K562 (cell line): Measurements from ENCODE around the gene PIGL. TPM values are rescaled to one million over a fixed set of nuclear protein-coding genes. Genes with fewer than 3 reads are reported as not detected.

Experiments used
- ATAC-seq: fragments of 200-7000 bp; cut with Tn5 transposase; 3 replicates; pipeline ENCODE4 v1.9.1; 2020; ENCODE audit warnings: moderate library complexity
- BruUV-seq: library from RNA; stranded (reverse); fragments of 400-500 nt; replicated peaks from 2 replicates; lab custom pipeline; 2021; lab: Mats Ljungman, UMichigan
- CTCF ChIA-PET: fragments of 300-600 bp; formaldehyde crosslinking; extraction: SDS; loops from one replicate; lab custom pipeline; 2021; ENCODE audit warnings: low intra/inter-chr PET ratio; lab: Yijun Ruan, JAX
- POLR2A ChIA-PET: fragments of 300-600, 350-650 bp; sonication (Branson Sonifier 250); formaldehyde crosslinking; extraction: SDS; loops from one replicate; lab custom pipeline; 2021; ENCODE audit warnings: antibody characterized with exemption, inconsistent platforms; lab: Yijun Ruan, JAX
- DNase-seq, 4 experiments: peaks; one replicate each; pipeline versions ENCODE4 v3.0.0 to v3.0.0-alpha.2; 2011 to 2018; ENCODE audit warnings: low spot score in 3 of 4, mixed read lengths in 3 of 4; ENCODE audit errors: extremely low read depth in 1 of 4
- FAIRE-seq: peaks from 2 replicates; lab custom pipeline; 2011; peaks lifted over from hg19 to GRCh38; lab: Jason Lieb, UNC
- H2AFZ ChIP-seq: 2 replicates; pipeline ENCODE4 v1.6.0; 2011; ENCODE audit warnings: low read depth, low read length, control low read depth, inconsistent platforms
- H3K27ac ChIP-seq: fragments of 200-600 bp; 3 replicates; pipeline ENCODE4 v1.8.0; 2011; ENCODE audit warnings: low read depth, mild to moderate bottlenecking, control low read depth, inconsistent platforms, low read length, moderate library complexity, mixed read lengths; ENCODE audit errors: extremely low read depth
- H3K27me3 ChIP-seq, 2 experiments: fragments of 300-600 bp in 1 of 2; 2 replicates in 1 of 2; 3 replicates in 1 of 2; pipeline versions ENCODE4 v1.6.0 to v1.8.0; 2011; ENCODE audit warnings: inconsistent platforms in 2 of 2, low read length in 2 of 2, mild to moderate bottlenecking in 1 of 2, mixed read lengths in 1 of 2, moderate library complexity in 1 of 2; ENCODE audit not compliant: control insufficient read depth in 2 of 2, insufficient read depth in 2 of 2
- H3K36me3 ChIP-seq: fragments of 300-600 bp; 3 replicates; pipeline ENCODE4 v1.8.0; 2011; ENCODE audit warnings: mild to moderate bottlenecking, low read length, inconsistent platforms; ENCODE audit not compliant: control insufficient read depth, insufficient read depth
- H3K4me1 ChIP-seq, 2 experiments: fragments of 200-600 bp in 1 of 2; replicated peaks in 1 of 2; 2 replicates in 1 of 2; 3 replicates in 1 of 2; pipeline versions ENCODE4 v1.5.1 to v1.8.0; 2011; ENCODE audit warnings: inconsistent platforms in 2 of 2, low read length in 2 of 2, mild to moderate bottlenecking in 1 of 2, mixed read lengths in 1 of 2, moderate library complexity in 1 of 2; ENCODE audit not compliant: control insufficient read depth in 2 of 2, insufficient read depth in 2 of 2
- H3K4me2 ChIP-seq: 2 replicates; pipeline ENCODE4 v1.6.1; 2011; ENCODE audit warnings: low read length, control low read depth, inconsistent platforms, mixed read lengths; ENCODE audit not compliant: insufficient read depth
- H3K4me3 ChIP-seq: fragments of 200-600 bp; sonication (generic), shearing (Covaris generic); 2 replicates; pipeline ENCODE4 v1.5.1; 2016; ENCODE audit warnings: control low read depth, inconsistent platforms
- H3K79me2 ChIP-seq: fragments of 200-600 bp; 3 replicates; pipeline ENCODE4 v1.8.0; 2011; ENCODE audit warnings: low read length, inconsistent platforms; ENCODE audit not compliant: control insufficient read depth, insufficient read depth
- H3K9ac ChIP-seq, 2 experiments: 2 replicates each; pipeline versions ENCODE4 v1.6.0 to v1.6.1; 2011; ENCODE audit warnings: low read depth in 2 of 2, low read length in 2 of 2, control low read depth in 1 of 2, inconsistent platforms in 1 of 2, mild to moderate bottlenecking in 1 of 2, mixed read lengths in 1 of 2; ENCODE audit not compliant: insufficient read depth in 1 of 2
- H3K9me1 ChIP-seq: one replicate; pipeline ENCODE4 v1.6.0; 2011; ENCODE audit warnings: inconsistent platforms, mild to moderate bottlenecking, low read length, moderate library complexity; ENCODE audit not compliant: control insufficient read depth, insufficient read depth
- H3K9me3 ChIP-seq: replicated peaks from 2 replicates; pipeline ENCODE4 v1.5.1; 2011; ENCODE audit warnings: low read depth, low read length, inconsistent platforms; ENCODE audit not compliant: control insufficient read depth, insufficient read depth
- H4K20me1 ChIP-seq: replicated peaks from 2 replicates; pipeline ENCODE4 v1.6.1; 2011; ENCODE audit warnings: low read length, inconsistent platforms, mixed read lengths; ENCODE audit not compliant: control insufficient read depth, insufficient read depth
- DACH1 ChIP-seq: fragments of 450-650 bp; IDR thresholded peaks from 2 replicates; pipeline ENCODE4 v1.6.1; 2018; ENCODE audit not compliant: partially characterized antibody
- DIDO1 ChIP-seq: fragments of 450-650 bp; IDR thresholded peaks from 2 replicates; pipeline ENCODE4 v1.6.1; 2016; ENCODE audit warnings: low read depth, missing biosample characterization, missing genetic modification characterization
- FOXM1 ChIP-seq, 2 experiments: fragments of 450-650 bp in 1 of 2; sonication (generic) in 1 of 2; formaldehyde crosslinking in 1 of 2; IDR thresholded peaks; 2 replicates each; pipeline versions ENCODE4 v1.6.1 to v1.9.0; 2017 to 2022; ENCODE audit warnings: low read depth in 2 of 2, mild to moderate bottlenecking in 2 of 2, missing genetic modification reagents in 1 of 2, moderate library complexity in 1 of 2
- HOXB6 ChIP-seq: fragments of 250-450 bp; sonication (Bioruptor Pico); IDR thresholded peaks from 2 replicates; pipeline ENCODE4 v1.5.1; 2022; ENCODE audit warnings: mild to moderate bottlenecking, borderline replicate concordance
- MCM2 ChIP-seq: fragments of 450-650 bp; IDR thresholded peaks from 2 replicates; pipeline ENCODE4 v1.6.1; 2017; ENCODE audit warnings: low read depth, mild to moderate bottlenecking
- NR2F6 ChIP-seq: fragments of 450-650 bp; formaldehyde crosslinking; IDR thresholded peaks from 2 replicates; pipeline ENCODE4 v1.4.0; 2020; ENCODE audit warnings: mild to moderate bottlenecking
- SAFB ChIP-seq: fragments of 200-400 bp; formaldehyde crosslinking; IDR thresholded peaks from 2 replicates; pipeline ENCODE4 v1.6.1; 2017; ENCODE audit warnings: low read depth, low read length, borderline replicate concordance
- SMAD4 ChIP-seq: fragments of 250-450 bp; sonication (Bioruptor Pico); conservative IDR thresholded peaks from 2 replicates; pipeline ENCODE4 v1.8.0; 2021; ENCODE audit warnings: inconsistent platforms, mild to moderate bottlenecking, moderate library complexity
- SRSF3 ChIP-seq: fragments of 200-400 bp; formaldehyde crosslinking; IDR thresholded peaks from 2 replicates; pipeline ENCODE4 v1.6.1; 2016; ENCODE audit warnings: mild to moderate bottlenecking, low read length, moderate library complexity; ENCODE audit not compliant: insufficient read depth
- ZC3H8 ChIP-seq: fragments of 450-650 bp; IDR thresholded peaks from 2 replicates; pipeline ENCODE4 v1.6.1; 2017
- ZNF830 ChIP-seq: fragments of 250-450 bp; sonication (Bioruptor Pico); IDR thresholded peaks from 2 replicates; pipeline ENCODE4 v1.5.0; 2021; ENCODE audit warnings: mild to moderate bottlenecking
- WGBS: fragments of 100-300 bp; shearing (Covaris generic); methylation state at CpG from one replicate; pipeline ENCODE4 v1.1.6; 2016; ENCODE audit warnings: low coverage, mixed read lengths; ENCODE audit not compliant: insufficient coverage; ENCODE audit errors: missing lambda C conversion rate; 5-methylcytosine and 5-hydroxymethylcytosine counted together
- in situ Hi-C: fragments of 300-500 bp; cut with MboI; formaldehyde crosslinking; loops from 4 replicates; pipeline ENCODE4 v1.15.0; 2018; ENCODE audit warnings: inconsistent platforms, mixed read lengths
- intact Hi-C: fragments of 100-400 bp; cut with micrococcal nuclease; formaldehyde crosslinking; loops from 2 replicates; pipeline ENCODE4 v1.14.2; 2022
- polyA plus RNA-seq, 8 experiments: library from polyadenylated mRNA; depleted of rRNA in 4 of 8; stranded (reverse) in 5 of 8; unstranded in 3 of 8; fragments of >200 nt; fragmentation: Nextera tagmentation in 2 of 8; fragmentation: Illumina TruSeq in 1 of 8; extraction: Ambion mirVana in 2 of 8; extraction: Trizol in 1 of 8; gene quantifications; 2 replicates each; pipeline versions ENCODE4 v1.2.1 to v1.2.3, GENCODE V29; 2011 to 2014; ENCODE audit warnings: inconsistent platforms in 1 of 8, missing spikeins in 1 of 8
- total RNA-seq, 7 experiments: library from RNA; depleted of rRNA in 6 of 7; stranded (reverse); fragments of >200 nt in 6 of 7; fragmentation: Illumina TruSeq in 2 of 7; extraction: Trizol in 2 of 7; gene quantifications; 2 replicates each; pipeline versions ENCODE4 v1.2.1 to v1.2.3, GENCODE V29; 2011 to 2021; ENCODE audit warnings: low replicate concordance in 1 of 7
- TF ChIP-seq, protein P1 (sequence below), 2 experiments: fragments of 450-650 bp in 1 of 2; IDR thresholded peaks; 2 replicates each; pipeline ENCODE4 v1.6.1; 2011 to 2017; ENCODE audit warnings: low read depth in 2 of 2, antibody characterized with exemption in 1 of 2, borderline replicate concordance in 1 of 2, low read length in 1 of 2, mild to moderate bottlenecking in 1 of 2, mixed read lengths in 1 of 2; ENCODE audit not compliant: control insufficient read depth in 1 of 2
- TF ChIP-seq, protein P2 (sequence below): fragments of 450-650 bp; IDR thresholded peaks from 2 replicates; pipeline ENCODE4 v1.6.1; 2016; ENCODE audit warnings: low read depth, mild to moderate bottlenecking, moderate library complexity

PIGL gene
- total and polyA plus RNA-seq, 9 of the 15 experiments (the other 6 are each of a cell fraction or from before 2014, with no cell fraction given): 19.9 to 55.3 (median 29.6) TPM

DNA sequence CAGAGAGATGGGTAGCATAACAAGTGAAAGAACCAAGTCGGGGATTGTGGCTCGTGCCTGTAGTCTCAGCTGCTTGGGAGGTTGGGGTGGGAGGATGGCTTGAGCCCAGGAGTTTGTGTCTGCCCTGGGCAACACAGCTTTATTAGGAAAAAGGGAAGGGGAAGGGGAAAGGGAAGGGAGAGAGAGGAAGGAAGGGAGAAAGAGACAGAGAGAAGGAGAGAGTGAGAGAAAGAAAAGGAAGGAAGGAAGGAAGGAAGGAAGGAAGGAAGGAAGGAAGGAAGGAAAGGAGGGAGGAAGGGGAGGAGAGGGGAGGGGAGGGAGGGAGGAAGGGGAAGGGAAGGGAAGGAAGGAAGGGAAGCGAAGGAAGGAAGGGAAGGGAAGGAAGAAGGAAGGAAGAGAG lies 103.0 kb downstream of the PIGL start (continued):
- TF ChIP-seq, protein P1, sequence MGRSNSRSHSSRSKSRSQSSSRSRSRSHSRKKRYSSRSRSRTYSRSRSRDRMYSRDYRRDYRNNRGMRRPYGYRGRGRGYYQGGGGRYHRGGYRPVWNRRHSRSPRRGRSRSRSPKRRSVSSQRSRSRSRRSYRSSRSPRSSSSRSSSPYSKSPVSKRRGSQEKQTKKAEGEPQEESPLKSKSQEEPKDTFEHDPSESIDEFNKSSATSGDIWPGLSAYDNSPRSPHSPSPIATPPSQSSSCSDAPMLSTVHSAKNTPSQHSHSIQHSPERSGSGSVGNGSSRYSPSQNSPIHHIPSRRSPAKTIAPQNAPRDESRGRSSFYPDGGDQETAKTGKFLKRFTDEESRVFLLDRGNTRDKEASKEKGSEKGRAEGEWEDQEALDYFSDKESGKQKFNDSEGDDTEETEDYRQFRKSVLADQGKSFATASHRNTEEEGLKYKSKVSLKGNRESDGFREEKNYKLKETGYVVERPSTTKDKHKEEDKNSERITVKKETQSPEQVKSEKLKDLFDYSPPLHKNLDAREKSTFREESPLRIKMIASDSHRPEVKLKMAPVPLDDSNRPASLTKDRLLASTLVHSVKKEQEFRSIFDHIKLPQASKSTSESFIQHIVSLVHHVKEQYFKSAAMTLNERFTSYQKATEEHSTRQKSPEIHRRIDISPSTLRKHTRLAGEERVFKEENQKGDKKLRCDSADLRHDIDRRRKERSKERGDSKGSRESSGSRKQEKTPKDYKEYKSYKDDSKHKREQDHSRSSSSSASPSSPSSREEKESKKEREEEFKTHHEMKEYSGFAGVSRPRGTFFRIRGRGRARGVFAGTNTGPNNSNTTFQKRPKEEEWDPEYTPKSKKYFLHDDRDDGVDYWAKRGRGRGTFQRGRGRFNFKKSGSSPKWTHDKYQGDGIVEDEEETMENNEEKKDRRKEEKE (IDR thresholded peaks at IDR 0.05; ENCODE audit: borderline replicate concordance in 1 of 2, control insufficient read depth in 1 of 2, low read depth in 2 of 2, low read length in 1 of 2): no peak
- TF ChIP-seq SMAD4 (CRISPR knock-in tag): no peak
- no peak for TF ChIP-seq DACH1
- TF ChIP-seq SRSF3: no peak
- TF ChIP-seq, all 486 proteins: peak for 0

DNA sequence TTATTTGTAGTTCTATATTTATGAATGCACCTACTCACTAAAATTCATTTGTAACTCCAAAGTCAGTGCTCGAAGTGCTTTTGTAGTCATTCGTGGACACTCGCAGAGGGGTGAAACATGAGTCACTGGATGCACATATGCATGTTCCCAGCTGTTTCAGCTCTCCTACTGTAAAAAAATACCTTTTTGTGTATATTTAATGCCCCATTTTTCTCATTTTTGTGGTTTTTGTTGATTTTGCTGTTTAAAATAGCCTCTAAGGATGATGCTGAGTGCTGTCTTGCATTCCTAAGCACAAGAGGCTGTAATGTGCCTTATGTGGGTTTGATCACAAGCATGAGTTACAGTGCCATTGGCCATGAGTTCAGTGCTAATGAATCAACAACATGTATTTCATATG lies 105.6 kb downstream of the PIGL start:
- no peak for DNase-seq
- Histone ChIP-seq H3K27me3 (no peaks in the 10 kb centered on the region), H3K9me1 (no peaks in the 10 kb centered on the region), H3K9ac (no peak overlapping the region), H3K4me1 (no peaks in the 10 kb centered on the region), H3K79me2 (no peaks in the 10 kb centered on the region), H2AFZ (no peak overlapping the region), H3K27ac (no peak overlapping the region), H3K4me2 (no peak overlapping the region), H3K4me3 (no peak overlapping the region), H4K20me1 (no peaks in the 10 kb centered on the region), H3K9me3 (no peaks in the 10 kb centered on the region), H3K36me3 (peaks cover 5% of the 10 kb centered on the region; the same call in 1 of the 3 replicates)
- intact Hi-C loops (no loop called here), in situ Hi-C loops (no loop called here)
- CTCF ChIA-PET: no interaction called here
- no peak for FAIRE-seq
- POLR2A ChIA-PET: no interaction called here
- ATAC-seq: no peak
- no TSS peak for BruUV-seq
- TF ChIP-seq DIDO1 (tag): no peak
- no peak for TF ChIP-seq SAFB
- no peak for TF ChIP-seq NR2F6 (CRISPR knock-in tag)
- no peak for TF ChIP-seq FOXM1 (IDR thresholded peaks at IDR 0.05; ENCODE audit: low read depth)
- TF ChIP-seq FOXM1 (CRISPR knock-in tag; IDR thresholded peaks at IDR 0.05; ENCODE audit: low read depth): no peak
- no peak for TF ChIP-seq ZNF830 (CRISPR knock-in tag)
- TF ChIP-seq MCM2: no peak
- no peak for TF ChIP-seq ZC3H8
- TF ChIP-seq, protein P2, sequence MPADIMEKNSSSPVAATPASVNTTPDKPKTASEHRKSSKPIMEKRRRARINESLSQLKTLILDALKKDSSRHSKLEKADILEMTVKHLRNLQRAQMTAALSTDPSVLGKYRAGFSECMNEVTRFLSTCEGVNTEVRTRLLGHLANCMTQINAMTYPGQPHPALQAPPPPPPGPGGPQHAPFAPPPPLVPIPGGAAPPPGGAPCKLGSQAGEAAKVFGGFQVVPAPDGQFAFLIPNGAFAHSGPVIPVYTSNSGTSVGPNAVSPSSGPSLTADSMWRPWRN: no peak
- TF ChIP-seq HOXB6 (CRISPR knock-in tag): no peak
- WGBS: 97% methylated on average over 3 of the region's 3 CpGs
